ENCODE data around the gene COA1.
"Not testable (repeated sequence)": the region's sequence is repeated elsewhere in the genome, so short reads cannot be mapped to it uniquely, and the experiment has no call there.

Gene COA1

GRCh38 chr7:43649755-43650274 is 79.5 kb downstream of the COA1 start:
- peak; percentile 84 to 86 for DNase-seq

GRCh38 chr7:43648473-43649406 is 80.6 kb downstream of the COA1 start:
- peak; percentile 66 to 75 for DNase-seq

GRCh38 chr7:43647673-43648472 is 81.5 kb downstream of the COA1 start:
- DNase-seq, result peak in 1 of 2 experiments; percentile 34

- DNase-seq, result no peak
Measured at GRCh38 chr7:43647339-43647672, 82.0 kb downstream of the COA1 start.

GRCh38 chr7:43646603-43647338 is 82.6 kb downstream of the COA1 start:
- no peak for DNase-seq

- no peak for DNase-seq
Measured at GRCh38 chr7:43645699-43646226, 83.6 kb downstream of the COA1 start.

GRCh38 chr7:43643846-43644245 is 85.5 kb downstream of the COA1 start:
- DNase-seq, result no peak

- no peak for DNase-seq
Measured at GRCh38 chr7:43642897-43643630, 86.3 kb downstream of the COA1 start.

GRCh38 chr7:43640679-43641078 is 88.6 kb downstream of the COA1 start:
- DNase-seq, result no peak

GRCh38 chr7:43639858-43640491 is 89.3 kb downstream of the COA1 start:
- DNase-seq, result no peak

GRCh38 chr7:43637114-43637806 is 92.1 kb downstream of the COA1 start:
- DNase-seq, result no peak

- no peak for DNase-seq
Measured at GRCh38 chr7:43636093-43636492, 93.2 kb downstream of the COA1 start.

GRCh38 chr7:43634384-43634783 is 94.9 kb downstream of the COA1 start:
- DNase-seq, result no peak

GRCh38 chr7:43632746-43633145 is 96.6 kb downstream of the COA1 start:
- DNase-seq, result no peak

GRCh38 chr7:43631559-43631958 is 97.8 kb downstream of the COA1 start:
- DNase-seq, result no peak

- peak; percentile 47 to 48 for DNase-seq
Measured at GRCh38 chr7:43630482-43630881, 98.8 kb downstream of the COA1 start.

GRCh38 chr7:43629857-43630256 is 99.5 kb downstream of the COA1 start:
- DNase-seq, result no peak

GRCh38 chr7:43628431-43628830 is 100.9 kb downstream of the COA1 start:
- DNase-seq, result no peak

- DNase-seq, result not testable (repeated sequence)
Measured at GRCh38 chr7:43627798-43628197, 101.5 kb downstream of the COA1 start.

- DNase-seq, result no peak
Measured at GRCh38 chr7:43626695-43627094, 102.6 kb downstream of the COA1 start.

GRCh38 chr7:43625980-43626379 is 103.3 kb downstream of the COA1 start:
- no peak for DNase-seq

Data from AML-193 (cell line).